ENCODE results near the gene SYT12. TPM values are rescaled to one million over a fixed set of nuclear protein-coding genes. Genes with fewer than 3 reads are reported as not detected.
A peak's percentile ranks its signal among the peaks of the same experiment; 100 is the strongest.

Gene SYT12
- total and polyA plus RNA-seq, 2 of the 13 experiments (the other 11 are each of a cell fraction or from before 2014, with no cell fraction given): 0.01 to 0.02 TPM

- TF ChIP-seq STAG1 (CRISPR knock-in tag; IDR thresholded peaks at IDR 0.05) (peak; percentile 76), PATZ1 (CRISPR knock-in tag; IDR thresholded peaks at IDR 0.05) (peak; percentile 56), TCF7L2 (IDR thresholded peaks at IDR 0.05; ENCODE audit: low read depth, low read length) (no peak), ZNF563 (CRISPR knock-in tag; IDR thresholded peaks at IDR 0.05) (0 out of 2 replicates have a peak, but pooled peaks have one; percentile 36), ZBTB40 (IDR thresholded peaks at IDR 0.05) (no peak), ZBTB40 (CRISPR knock-in tag; IDR thresholded peaks at IDR 0.05) (no peak), ZNF570 (CRISPR knock-in tag; IDR thresholded peaks at IDR 0.05; ENCODE audit: borderline replicate concordance) (no peak), MAZ (IDR thresholded peaks at IDR 0.05; ENCODE audit: borderline replicate concordance, low read depth, low read length) (no peak), MAZ (CRISPR knock-in tag; IDR thresholded peaks at IDR 0.05; ENCODE audit: low read depth) (peak; percentile 38; the same call in 1 of the 2 replicates), RAD21 (CRISPR knock-in tag; IDR thresholded peaks at IDR 0.05) (peak; percentile 57; the same call in 1 of the 2 replicates), MXD3 (CRISPR knock-in tag; IDR thresholded peaks at IDR 0.05) (no peak), THAP8 (CRISPR knock-in tag; IDR thresholded peaks at IDR 0.05; ENCODE audit: borderline replicate concordance) (no peak), ZNF503 (CRISPR knock-in tag; IDR thresholded peaks at IDR 0.05) (no peak), ZNF781 (CRISPR knock-in tag; IDR thresholded peaks at IDR 0.05; ENCODE audit: borderline replicate concordance, not compliant biosample characterization) (peak; percentile 45), PTBP1 (IDR thresholded peaks at IDR 0.05; ENCODE audit: low read depth, low read length, poor library complexity, severe bottlenecking) (no peak), CENPX (CRISPR knock-in tag; IDR thresholded peaks at IDR 0.05) (no peak)
These were observed 31.0 kb downstream of the SYT12 start (continued) for GRCh38 chr11:67053896-67054329.

Measured in HepG2 (cell line).